RWPE2 (cell line): ENCODE data around the gene RGL1.

Experiments used
- ATAC-seq: fragments of 200-7000 bp; cut with Tn5 transposase; 3 replicates; pipeline ENCODE4 v1.9.1; 2021; ENCODE audit warnings: low read depth
- DNase-seq: peaks from one replicate; pipeline ENCODE4 v3.0.0-alpha.2; 2020; ENCODE audit warnings: low spot score
- H3K27ac ChIP-seq: fragments of 450-650 bp; 2 replicates; pipeline ENCODE4 v1.5.1; 2017; ENCODE audit warnings: mild to moderate bottlenecking; ENCODE audit not compliant: poor library complexity, severe bottlenecking
- H3K27me3 ChIP-seq: fragments of 250-450 bp; sonication (Bioruptor Pico); 2 replicates; pipeline ENCODE4 v1.5.1; 2021; ENCODE audit warnings: mild to moderate bottlenecking, moderate library complexity; ENCODE audit not compliant: insufficient read depth, poor library complexity, severe bottlenecking
- H3K36me3 ChIP-seq: fragments of 250-450 bp; sonication (Bioruptor Pico); 2 replicates; pipeline ENCODE4 v1.5.1; 2020; ENCODE audit warnings: low read depth, mild to moderate bottlenecking, moderate library complexity
- H3K4me1 ChIP-seq: fragments of 250-450 bp; sonication (Bioruptor Pico); 2 replicates; pipeline ENCODE4 v1.5.1; 2021; ENCODE audit warnings: mild to moderate bottlenecking, moderate library complexity; ENCODE audit not compliant: insufficient read depth, poor library complexity, severe bottlenecking
- H3K4me3 ChIP-seq: fragments of 250-450 bp; sonication (Bioruptor Pico); 2 replicates; pipeline ENCODE4 v1.5.1; 2021; ENCODE audit warnings: mild to moderate bottlenecking, moderate library complexity; ENCODE audit not compliant: severe bottlenecking
- H3K9me3 ChIP-seq: fragments of 250-450 bp; sonication (Bioruptor Pico); 2 replicates; pipeline ENCODE4 v1.5.1; 2021; ENCODE audit warnings: mild to moderate bottlenecking, moderate library complexity; ENCODE audit not compliant: severe bottlenecking
- CTCF ChIP-seq: fragments of 450-650 bp; IDR thresholded peaks from one replicate; pipeline ENCODE4 v1.5.1; 2017; ENCODE audit warnings: mild to moderate bottlenecking, moderate library complexity; ENCODE audit not compliant: poor library complexity, severe bottlenecking

The RGL1 gene

GRCh38 chr1:183794088-183794487 lies 10.8 kb upstream of the RGL1 start:
- Histone ChIP-seq H3K36me3 (no peaks in the 10 kb centered on the region), H3K4me1 (no peaks in the 10 kb centered on the region), H3K27me3 (no peaks in the 10 kb centered on the region), H3K27ac (no peak overlapping the region), H3K4me3 (no peak overlapping the region), H3K9me3 (no peaks in the 10 kb centered on the region)
- DNase-seq (no peak), ATAC-seq (no peak)
- no peak for TF ChIP-seq CTCF

GRCh38 chr1:183800449-183800848 lies 4.5 kb upstream of the RGL1 start:
- no peaks in the 10 kb centered on the region for H3K27me3 ChIP-seq
- H3K27ac ChIP-seq, result no peak overlapping the region
- ATAC-seq, result no peak
- peaks cover 4% of the 10 kb centered on the region for H3K4me1 ChIP-seq
- no peak overlapping the region for H3K4me3 ChIP-seq
- peaks cover 5% of the 10 kb centered on the region for H3K9me3 ChIP-seq
- no peaks in the 10 kb centered on the region for H3K36me3 ChIP-seq
- TF ChIP-seq CTCF, result no peak
- DNase-seq, result no peak

- Histone ChIP-seq H3K27ac (no peak overlapping the region), H3K27me3 (no peaks in the 10 kb centered on the region), H3K4me1 (peaks cover 4% of the 10 kb centered on the region), H3K36me3 (no peaks in the 10 kb centered on the region), H3K9me3 (peaks cover 5% of the 10 kb centered on the region), H3K4me3 (no peak overlapping the region)
- DNase-seq (no peak), ATAC-seq (no peak)
- TF ChIP-seq CTCF, result no peak
Measured at GRCh38 chr1:183801649-183802048, 3.3 kb upstream of the RGL1 start.

GRCh38 chr1:183804387-183804786 lies 533 bp upstream of the RGL1 start:
- no peak for TF ChIP-seq CTCF
- no peaks in the 10 kb centered on the region for H3K36me3 ChIP-seq
- H3K27ac ChIP-seq, result no peak overlapping the region
- DNase-seq (no peak), ATAC-seq (no peak; the same call in 2 of the 3 replicates)
- peaks cover 4% of the 10 kb centered on the region for H3K4me1 ChIP-seq
- no peaks in the 10 kb centered on the region for H3K27me3 ChIP-seq
- H3K9me3 ChIP-seq, result peaks cover 5% of the 10 kb centered on the region
- H3K4me3 ChIP-seq, result no peak overlapping the region

- Histone ChIP-seq H3K27ac (no peak overlapping the region), H3K36me3 (no peaks in the 10 kb centered on the region), H3K27me3 (no peaks in the 10 kb centered on the region), H3K4me1 (peaks cover 4% of the 10 kb centered on the region), H3K4me3 (no peak overlapping the region), H3K9me3 (peaks cover 5% of the 10 kb centered on the region)
- DNase-seq (no peak), ATAC-seq (no peak)
- no peak for TF ChIP-seq CTCF
Measured at GRCh38 chr1:183806125-183806524, 1.2 kb downstream of the RGL1 start.
